Endothelial cell (in vitro differentiated cells): ENCODE measurements around the gene ZNF839. TPM values are rescaled to one million over a fixed set of nuclear protein-coding genes. Genes with fewer than 3 reads are reported as not detected.
"Not testable (repeated sequence)": the region's sequence is repeated elsewhere in the genome, so short reads cannot be mapped to it uniquely, and the experiment has no call there.

Source experiments
- DNase-seq: peaks from one replicate; pipeline ENCODE4 v3.0.0; 2021; ENCODE audit warnings: low spot score
- H3K27ac Mint-ChIP-seq: one replicate; pipeline ENCODE4 v1.8.0; 2021; ENCODE audit warnings: mixed read lengths, inconsistent platforms; ENCODE audit not compliant: unreplicated experiment
- H3K27me3 Mint-ChIP-seq: one replicate; pipeline ENCODE4 v1.8.0; 2021; ENCODE audit warnings: mild to moderate bottlenecking, moderate library complexity, mixed read lengths, inconsistent platforms; ENCODE audit not compliant: unreplicated experiment
- H3K36me3 Mint-ChIP-seq: one replicate; pipeline ENCODE4 v1.8.0; 2021; ENCODE audit warnings: mild to moderate bottlenecking, low read depth, mixed read lengths, inconsistent platforms; ENCODE audit not compliant: unreplicated experiment
- H3K4me1 Mint-ChIP-seq: one replicate; pipeline ENCODE4 v1.8.0; 2021; ENCODE audit warnings: mild to moderate bottlenecking, mixed read lengths, inconsistent platforms; ENCODE audit not compliant: unreplicated experiment
- H3K4me3 Mint-ChIP-seq: one replicate; pipeline ENCODE4 v1.8.0; 2021; ENCODE audit warnings: mild to moderate bottlenecking, mixed read lengths, inconsistent platforms; ENCODE audit not compliant: unreplicated experiment
- H3K9me3 Mint-ChIP-seq: one replicate; pipeline ENCODE4 v1.8.0; 2021; ENCODE audit warnings: mixed read lengths, inconsistent platforms; ENCODE audit not compliant: unreplicated experiment
- total RNA-seq: library from RNA; stranded (reverse); fragmentation: NEBNext Ultra II Directional; extraction: Animal tissue kit (Norgen Biotek cat#: 25700); gene quantifications from one replicate; pipeline ENCODE4 v1.2.1, GENCODE V29; 2021; ENCODE audit not compliant: unreplicated experiment
- TF ChIP-seq, protein P1 (sequence below): fragments of 200-600 bp; sonication (generic); IDR thresholded peaks from one replicate; pipeline ENCODE4 v1.5.0; 2021; ENCODE audit warnings: antibody characterized with exemption; ENCODE audit not compliant: unreplicated experiment

Gene ZNF839
- total RNA-seq, 1 donor from 2014 or later, result 18.5 TPM

GRCh38 chr14:102346645-102347044 lies 27.1 kb downstream of the ZNF839 start:
- no peak overlapping the region for H3K4me3 Mint-ChIP-seq
- TF ChIP-seq, protein P1, sequence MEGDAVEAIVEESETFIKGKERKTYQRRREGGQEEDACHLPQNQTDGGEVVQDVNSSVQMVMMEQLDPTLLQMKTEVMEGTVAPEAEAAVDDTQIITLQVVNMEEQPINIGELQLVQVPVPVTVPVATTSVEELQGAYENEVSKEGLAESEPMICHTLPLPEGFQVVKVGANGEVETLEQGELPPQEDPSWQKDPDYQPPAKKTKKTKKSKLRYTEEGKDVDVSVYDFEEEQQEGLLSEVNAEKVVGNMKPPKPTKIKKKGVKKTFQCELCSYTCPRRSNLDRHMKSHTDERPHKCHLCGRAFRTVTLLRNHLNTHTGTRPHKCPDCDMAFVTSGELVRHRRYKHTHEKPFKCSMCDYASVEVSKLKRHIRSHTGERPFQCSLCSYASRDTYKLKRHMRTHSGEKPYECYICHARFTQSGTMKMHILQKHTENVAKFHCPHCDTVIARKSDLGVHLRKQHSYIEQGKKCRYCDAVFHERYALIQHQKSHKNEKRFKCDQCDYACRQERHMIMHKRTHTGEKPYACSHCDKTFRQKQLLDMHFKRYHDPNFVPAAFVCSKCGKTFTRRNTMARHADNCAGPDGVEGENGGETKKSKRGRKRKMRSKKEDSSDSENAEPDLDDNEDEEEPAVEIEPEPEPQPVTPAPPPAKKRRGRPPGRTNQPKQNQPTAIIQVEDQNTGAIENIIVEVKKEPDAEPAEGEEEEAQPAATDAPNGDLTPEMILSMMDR, result no peak
- peaks cover 43% of the 10 kb centered on the region for H3K36me3 Mint-ChIP-seq
- H3K27me3 Mint-ChIP-seq, result no peaks in the 10 kb centered on the region
- no peaks in the 10 kb centered on the region for H3K4me1 Mint-ChIP-seq
- no peak overlapping the region for H3K27ac Mint-ChIP-seq
- DNase-seq, result no peak
- no peaks in the 10 kb centered on the region for H3K9me3 Mint-ChIP-seq

- no peak for DNase-seq
- Mint-ChIP-seq H3K36me3 (peaks cover 35% of the 10 kb centered on the region), H3K4me1 (no peaks in the 10 kb centered on the region), H3K27ac (no peak overlapping the region), H3K27me3 (no peaks in the 10 kb centered on the region), H3K4me3 (peak overlapping the region; percentile 38), H3K9me3 (no peaks in the 10 kb centered on the region)
- TF ChIP-seq, protein P1, result no peak
Measured at GRCh38 chr14:102348376-102348775, 28.8 kb downstream of the ZNF839 start.

- TF ChIP-seq, protein P1, result no peak
- H3K36me3 Mint-ChIP-seq, result peaks cover 26% of the 10 kb centered on the region
- H3K27ac Mint-ChIP-seq, result no peak overlapping the region
- no peaks in the 10 kb centered on the region for H3K9me3 Mint-ChIP-seq
- DNase-seq, result no peak
- no peaks in the 10 kb centered on the region for H3K4me1 Mint-ChIP-seq
- no peak overlapping the region for H3K4me3 Mint-ChIP-seq
- H3K27me3 Mint-ChIP-seq, result no peaks in the 10 kb centered on the region
Measured at GRCh38 chr14:102351023-102351422, 31.5 kb downstream of the ZNF839 start.

DNA sequence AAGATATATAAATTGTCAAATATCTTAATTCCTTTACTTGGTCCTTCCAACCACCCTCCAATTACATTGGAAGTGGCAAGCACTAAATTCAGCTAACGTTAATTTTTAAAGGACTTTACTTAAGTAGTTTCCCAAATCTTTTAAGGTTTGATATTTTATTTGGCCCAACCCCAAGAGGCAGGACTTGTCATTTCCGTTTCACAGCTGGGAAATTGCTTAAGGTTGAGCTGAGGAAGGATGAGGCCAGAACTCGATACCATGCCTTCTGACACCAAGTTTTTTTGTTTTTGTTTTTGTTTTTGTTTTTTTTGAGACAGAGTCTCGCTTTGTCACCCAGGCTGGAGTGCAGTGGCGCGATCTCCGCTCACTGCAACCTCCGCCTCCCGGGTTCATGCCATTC lies 32.0 kb downstream of the ZNF839 start:
- not testable (repeated sequence) for H3K9me3 Mint-ChIP-seq, H3K4me1 Mint-ChIP-seq, DNase-seq, H3K27me3 Mint-ChIP-seq, H3K27ac Mint-ChIP-seq, H3K4me3 Mint-ChIP-seq
- peaks cover 26% of the 10 kb centered on the region for H3K36me3 Mint-ChIP-seq

- Mint-ChIP-seq H3K9me3 (no peaks in the 10 kb centered on the region), H3K4me1 (no peaks in the 10 kb centered on the region), H3K27ac (no peak overlapping the region), H3K27me3 (no peaks in the 10 kb centered on the region), H3K4me3 (no peak overlapping the region), H3K36me3 (peaks cover 26% of the 10 kb centered on the region)
- DNase-seq, result no peak
- TF ChIP-seq, protein P1, result no peak
Measured at GRCh38 chr14:102352213-102352612, 32.7 kb downstream of the ZNF839 start.

GRCh38 chr14:102353126-102353619 lies 33.6 kb downstream of the ZNF839 start:
- no peak overlapping the region for H3K4me3 Mint-ChIP-seq
- no peaks in the 10 kb centered on the region for H3K9me3 Mint-ChIP-seq
- no peaks in the 10 kb centered on the region for H3K4me1 Mint-ChIP-seq
- DNase-seq, result no peak
- no peak overlapping the region for H3K27ac Mint-ChIP-seq
- TF ChIP-seq, protein P1, result no peak
- no peaks in the 10 kb centered on the region for H3K27me3 Mint-ChIP-seq
- peaks cover 28% of the 10 kb centered on the region for H3K36me3 Mint-ChIP-seq
